ENCODE results near the gene EXOSC2. TPM values are rescaled to one million over a fixed set of nuclear protein-coding genes. Genes with fewer than 3 reads are reported as not detected.

The EXOSC2 gene
- total RNA-seq, 1 experiment from 2014 or later = 57.7 TPM

- H3K4me1 Mint-ChIP-seq (ENCODE audit: insufficient read depth, unreplicated experiment) = peaks cover 8% of the 10 kb centered on the region
- no peaks in the 10 kb centered on the region for H3K36me3 Mint-ChIP-seq (ENCODE audit: insufficient read depth, unreplicated experiment)
- no peaks in the 10 kb centered on the region for H3K9me3 Mint-ChIP-seq (ENCODE audit: unreplicated experiment)
- H3K27me3 Mint-ChIP-seq (ENCODE audit: insufficient read depth, unreplicated experiment) = no peaks in the 10 kb centered on the region
- no peak overlapping the region for H3K27ac Mint-ChIP-seq (ENCODE audit: low read depth, unreplicated experiment)
- BruUV-seq (replicated peaks) = no TSS peak
- H3K4me3 Mint-ChIP-seq (ENCODE audit: unreplicated experiment) = no peak overlapping the region
- CTCF ChIA-PET = interaction anchor here (0.7 kb wide), 1 partner anchor 121 kb away, joined by 3 read pairs; no protein-coding TSS in a partner anchor
- TF ChIP-seq CTCF (IDR thresholded peaks at IDR 0.05; ENCODE audit: unreplicated experiment) = no peak
- intact Hi-C loops (cut with micrococcal nuclease) = no loop called here
- POLR2A ChIA-PET = interaction anchor here (0.8 kb wide), 1 partner anchor 49 kb away, joined by 3 read pairs; no protein-coding TSS in a partner anchor
- no peak for DNase-seq (ENCODE audit: unreplicated experiment)
Measured at GRCh38 chr9:130743656-130744055, 50.1 kb downstream of the EXOSC2 start.

GRCh38 chr9:130745210-130745800 lies 51.7 kb downstream of the EXOSC2 start:
- no peak for TF ChIP-seq CTCF (IDR thresholded peaks at IDR 0.05; ENCODE audit: unreplicated experiment)
- no peaks in the 10 kb centered on the region for H3K27me3 Mint-ChIP-seq (ENCODE audit: insufficient read depth, unreplicated experiment)
- H3K9me3 Mint-ChIP-seq (ENCODE audit: unreplicated experiment) = no peaks in the 10 kb centered on the region
- intact Hi-C loops (cut with micrococcal nuclease) = no loop called here
- DNase-seq (ENCODE audit: unreplicated experiment) = no peak
- H3K27ac Mint-ChIP-seq (ENCODE audit: low read depth, unreplicated experiment) = no peak overlapping the region
- POLR2A ChIA-PET = no interaction called here
- H3K4me1 Mint-ChIP-seq (ENCODE audit: insufficient read depth, unreplicated experiment) = peaks cover 8% of the 10 kb centered on the region
- no peaks in the 10 kb centered on the region for H3K36me3 Mint-ChIP-seq (ENCODE audit: insufficient read depth, unreplicated experiment)
- no peak overlapping the region for H3K4me3 Mint-ChIP-seq (ENCODE audit: unreplicated experiment)
- CTCF ChIA-PET = no interaction called here
- BruUV-seq (replicated peaks) = no TSS peak

GRCh38 chr9:130745829-130746228 lies 52.2 kb downstream of the EXOSC2 start:
- peaks cover 8% of the 10 kb centered on the region for H3K4me1 Mint-ChIP-seq (ENCODE audit: insufficient read depth, unreplicated experiment)
- H3K27ac Mint-ChIP-seq (ENCODE audit: low read depth, unreplicated experiment) = no peak overlapping the region

More at GRCh38 chr9:130745829-130746228, 52.2 kb downstream of the EXOSC2 start:
- intact Hi-C loops (cut with micrococcal nuclease) = no loop called here
- Mint-ChIP-seq H3K27me3 (ENCODE audit: insufficient read depth, unreplicated experiment) (no peaks in the 10 kb centered on the region), H3K4me3 (ENCODE audit: unreplicated experiment) (no peak overlapping the region), H3K36me3 (ENCODE audit: insufficient read depth, unreplicated experiment) (no peaks in the 10 kb centered on the region), H3K9me3 (ENCODE audit: unreplicated experiment) (no peaks in the 10 kb centered on the region)
- BruUV-seq (replicated peaks) = no TSS peak
- ChIA-PET CTCF (no interaction called here), POLR2A (no interaction called here)
- DNase-seq (ENCODE audit: unreplicated experiment) = no peak
- TF ChIP-seq CTCF (IDR thresholded peaks at IDR 0.05; ENCODE audit: unreplicated experiment) = no peak

Data from MCF 10A (cell line).